PFSK-1 (cell line): ENCODE data around the gene AXDND1.

Source experiments
- FOXP2 ChIP-seq: optimal IDR thresholded peaks from 2 replicates; pipeline ENCODE3; 2011; ENCODE audit warnings: borderline replicate concordance, control low read depth, inconsistent platforms; ENCODE audit not compliant: insufficient read depth; ENCODE audit errors: extremely low read length, extremely low read depth
- POLR2AphosphoS5 ChIP-seq: IDR thresholded peaks from 2 replicates; pipeline ENCODE4 v1.6.1; 2012; ENCODE audit warnings: low read depth, mild to moderate bottlenecking, control low read depth, low read length, moderate library complexity
- REST ChIP-seq, 2 experiments: IDR thresholded peaks; 2 replicates each; pipeline versions ENCODE4 v1.6.1 to v1.8.0; 2011 to 2012; ENCODE audit warnings: low read depth in 2 of 2, low read length in 2 of 2, control low read depth in 1 of 2, inconsistent platforms in 1 of 2, mild to moderate bottlenecking in 1 of 2, moderate library complexity in 1 of 2; ENCODE audit not compliant: insufficient read depth in 1 of 2
- SIN3A ChIP-seq: IDR thresholded peaks from 2 replicates; pipeline ENCODE4 v1.6.1; 2012; ENCODE audit warnings: mild to moderate bottlenecking, low read length, moderate library complexity, borderline replicate concordance; ENCODE audit not compliant: insufficient read depth
- TAF1 ChIP-seq: IDR thresholded peaks from 2 replicates; pipeline ENCODE4 v1.6.1; 2012; ENCODE audit warnings: low read length, control low read depth, borderline replicate concordance; ENCODE audit not compliant: insufficient read depth

The AXDND1 gene

GRCh38 chr1:179583771-179584320 is 218.1 kb downstream of the AXDND1 start:
- TF ChIP-seq SIN3A (no peak), POLR2AphosphoS5 (no peak), TAF1 (no peak), FOXP2 (no peak), REST (IDR thresholded peaks at IDR 0.05; ENCODE audit: insufficient read depth in 1 of 2, low read depth in 2 of 2, low read length in 2 of 2) (no peak)

GRCh38 chr1:179586107-179586823 is 220.5 kb downstream of the AXDND1 start:
- no peak for TF ChIP-seq POLR2AphosphoS5
- no peak for TF ChIP-seq FOXP2
- TF ChIP-seq SIN3A: no peak
- no peak for TF ChIP-seq REST (IDR thresholded peaks at IDR 0.05; ENCODE audit: insufficient read depth in 1 of 2, low read depth in 2 of 2, low read length in 2 of 2)
- TF ChIP-seq TAF1: no peak

DNA sequence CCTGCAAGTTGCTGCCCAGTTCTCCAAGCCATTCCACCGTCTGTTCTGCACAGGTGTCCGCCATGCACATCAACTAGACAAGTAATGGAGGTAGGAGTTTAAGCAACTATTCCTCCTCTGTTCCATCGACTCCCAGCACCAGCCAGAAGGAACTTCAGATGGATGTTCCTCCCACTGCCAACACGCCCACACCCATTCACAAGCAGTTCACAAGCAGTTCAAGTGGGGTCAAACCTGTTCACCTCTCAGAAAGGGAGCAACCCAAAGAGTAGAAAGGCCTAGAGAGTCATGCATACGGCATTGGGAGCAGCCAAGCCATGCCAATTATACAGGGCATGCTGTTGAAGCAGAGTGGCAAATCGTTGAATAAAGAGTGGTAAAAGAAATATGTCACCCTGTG is 221.6 kb downstream of the AXDND1 start:
- TF ChIP-seq POLR2AphosphoS5 (no peak), SIN3A (no peak), REST (IDR thresholded peaks at IDR 0.05; ENCODE audit: insufficient read depth in 1 of 2, low read depth in 2 of 2, low read length in 2 of 2) (no peak), TAF1 (no peak), FOXP2 (no peak)

DNA sequence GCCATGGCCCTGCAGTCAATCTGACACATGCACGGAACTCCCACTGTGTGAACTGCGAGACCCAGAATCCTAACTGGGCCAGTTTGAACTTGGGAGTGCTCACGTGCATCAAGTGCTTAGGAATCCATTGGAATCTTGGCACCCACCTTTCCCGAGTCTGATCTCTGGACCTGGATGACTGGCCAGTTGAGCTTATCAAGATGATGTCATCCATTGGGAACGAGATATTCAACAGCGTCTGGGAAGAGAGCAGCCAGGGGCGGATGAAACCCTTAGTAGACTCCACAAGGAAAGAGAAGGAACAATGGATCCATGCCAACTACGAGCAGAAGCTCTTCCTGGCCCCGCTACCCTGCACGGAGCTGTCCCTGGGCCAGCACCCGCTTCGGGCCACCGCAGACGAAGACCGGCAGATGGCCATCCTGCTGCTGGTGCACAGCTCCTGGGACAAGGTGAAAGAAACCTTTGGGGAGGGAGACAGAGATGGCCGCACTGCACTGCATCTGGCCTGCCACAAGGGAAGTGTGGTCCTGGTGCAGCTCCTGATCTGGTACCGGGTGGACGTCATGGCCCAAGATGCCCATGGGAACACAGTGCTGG is 222.8 kb downstream of the AXDND1 start:
- TF ChIP-seq POLR2AphosphoS5 (no peak), FOXP2 (no peak), REST (IDR thresholded peaks at IDR 0.05; ENCODE audit: insufficient read depth in 1 of 2, low read depth in 2 of 2, low read length in 2 of 2) (no peak), TAF1 (no peak), SIN3A (no peak)
